HUES6 (cell line): ENCODE data around the gene NOX3.

Source experiments
- H3K27ac ChIP-seq: 2 replicates; pipeline ENCODE4 v1.7.0; 2013; ENCODE audit warnings: low read depth, mild to moderate bottlenecking, low read length, inconsistent platforms
- H3K27me3 ChIP-seq: 2 replicates; pipeline ENCODE4 v1.6.1; 2013; ENCODE audit warnings: low read length; ENCODE audit not compliant: control insufficient read depth, insufficient read depth
- H3K36me3 ChIP-seq: 2 replicates; pipeline ENCODE4 v1.6.1; 2013; ENCODE audit warnings: low read length; ENCODE audit not compliant: control insufficient read depth, insufficient read depth
- H3K4me1 ChIP-seq: 2 replicates; pipeline ENCODE4 v1.6.1; 2013; ENCODE audit warnings: low read length; ENCODE audit not compliant: control insufficient read depth, insufficient read depth
- H3K4me3 ChIP-seq: 2 replicates; pipeline ENCODE4 v1.5.1; 2013; ENCODE audit warnings: low read depth, low read length
- H3K9ac ChIP-seq: one replicate; pipeline ENCODE4 v1.6.1; 2013; ENCODE audit warnings: mild to moderate bottlenecking, low read length
- H3K9me3 ChIP-seq: 2 replicates; pipeline ENCODE4 v1.6.1; 2013; ENCODE audit warnings: low read depth, low read length; ENCODE audit not compliant: control insufficient read depth, insufficient read depth

Gene NOX3

DNA sequence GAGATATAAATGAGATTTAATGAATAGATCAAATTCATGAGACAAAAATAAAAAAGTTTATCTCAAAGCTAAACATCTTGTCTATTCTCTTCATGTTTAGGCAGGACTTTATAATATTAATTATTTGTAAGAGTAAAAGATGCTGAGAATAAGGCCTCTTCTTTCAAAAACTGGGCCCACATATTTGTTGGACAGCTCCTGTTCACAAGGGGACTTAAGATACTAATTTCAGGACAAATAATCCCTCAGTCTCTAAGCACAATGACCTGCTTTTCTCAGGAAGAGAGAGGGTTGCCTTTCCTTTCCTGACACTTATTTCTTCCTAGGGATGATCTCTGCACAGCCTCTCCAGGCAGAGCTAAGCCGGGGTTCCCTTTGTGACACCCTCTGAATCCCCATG lies 43.3 kb downstream of the NOX3 start:
- H3K27ac ChIP-seq, result no peak overlapping the region
- no peak overlapping the region for H3K9ac ChIP-seq
- no peaks in the 10 kb centered on the region for H3K36me3 ChIP-seq
- H3K9me3 ChIP-seq, result no peaks in the 10 kb centered on the region
- peaks cover 4% of the 10 kb centered on the region; the same call in 1 of the 2 replicates for H3K4me1 ChIP-seq
- H3K4me3 ChIP-seq, result no peak overlapping the region
- H3K27me3 ChIP-seq, result no peaks in the 10 kb centered on the region

- H3K4me3 ChIP-seq, result no peak overlapping the region
- H3K36me3 ChIP-seq, result no peaks in the 10 kb centered on the region
- no peak overlapping the region for H3K9ac ChIP-seq
- H3K4me1 ChIP-seq, result no peaks in the 10 kb centered on the region
- no peaks in the 10 kb centered on the region for H3K27me3 ChIP-seq
- no peaks in the 10 kb centered on the region for H3K9me3 ChIP-seq
- H3K27ac ChIP-seq, result no peak overlapping the region
These were observed 44.2 kb downstream of the NOX3 start for GRCh38 chr6:155411154-155412052.

DNA sequence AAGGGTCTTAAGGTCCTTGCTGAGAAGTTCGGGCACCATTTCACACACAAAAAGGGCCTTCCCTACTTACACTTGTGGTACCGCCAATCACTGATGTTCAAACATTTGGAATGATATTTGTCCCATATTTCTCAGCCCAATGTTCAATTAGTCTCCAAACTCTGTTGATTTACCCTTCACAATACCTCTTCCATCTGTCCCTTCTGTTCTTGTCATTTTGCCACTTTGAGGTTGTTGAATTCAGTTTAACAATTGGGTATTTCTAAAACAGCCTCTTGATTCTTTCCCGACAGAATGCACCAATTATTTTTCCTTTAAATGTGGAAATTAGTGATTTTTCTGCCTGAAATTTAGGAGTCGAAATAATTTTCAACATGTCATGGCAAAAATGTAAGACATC lies 46.2 kb downstream of the NOX3 start:
- Histone ChIP-seq H3K4me3 (no peak overlapping the region), H3K27ac (no peak overlapping the region), H3K9me3 (no peaks in the 10 kb centered on the region), H3K27me3 (no peaks in the 10 kb centered on the region), H3K4me1 (no peaks in the 10 kb centered on the region), H3K36me3 (no peaks in the 10 kb centered on the region), H3K9ac (no peak overlapping the region)

- Histone ChIP-seq H3K27ac (no peak overlapping the region), H3K4me3 (no peak overlapping the region), H3K27me3 (no peaks in the 10 kb centered on the region), H3K9ac (no peak overlapping the region), H3K9me3 (no peaks in the 10 kb centered on the region), H3K4me1 (no peaks in the 10 kb centered on the region), H3K36me3 (no peaks in the 10 kb centered on the region)
These were observed 46.7 kb downstream of the NOX3 start for GRCh38 chr6:155408981-155409380.

DNA sequence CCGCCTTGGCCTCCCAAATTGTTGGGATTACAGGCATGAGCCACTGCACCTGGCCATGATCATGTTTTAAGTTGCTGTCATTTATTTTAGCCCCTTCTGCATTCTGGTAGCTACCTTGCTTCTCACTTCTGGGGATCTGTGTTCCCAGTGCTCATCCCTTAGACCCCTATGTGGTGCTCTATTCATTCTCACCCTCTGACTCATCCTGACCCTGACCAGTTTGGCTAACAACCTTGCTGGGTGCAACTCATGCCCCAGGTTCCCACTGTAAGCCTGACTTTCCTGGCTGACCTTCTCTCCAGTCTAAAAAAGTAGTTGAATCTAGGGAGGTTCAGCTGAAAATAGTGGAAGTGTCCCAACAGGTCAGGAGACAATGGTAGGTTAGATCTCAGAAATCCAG lies 47.4 kb downstream of the NOX3 start:
- H3K27me3 ChIP-seq, result no peaks in the 10 kb centered on the region
- no peaks in the 10 kb centered on the region for H3K36me3 ChIP-seq
- H3K4me1 ChIP-seq, result no peaks in the 10 kb centered on the region
- H3K27ac ChIP-seq, result no peak overlapping the region
- H3K4me3 ChIP-seq, result no peak overlapping the region
- no peaks in the 10 kb centered on the region for H3K9me3 ChIP-seq
- no peak overlapping the region for H3K9ac ChIP-seq

GRCh38 chr6:155406801-155407200 lies 48.8 kb downstream of the NOX3 start:
- H3K27me3 ChIP-seq, result no peaks in the 10 kb centered on the region
- H3K9ac ChIP-seq, result no peak overlapping the region

DNA sequence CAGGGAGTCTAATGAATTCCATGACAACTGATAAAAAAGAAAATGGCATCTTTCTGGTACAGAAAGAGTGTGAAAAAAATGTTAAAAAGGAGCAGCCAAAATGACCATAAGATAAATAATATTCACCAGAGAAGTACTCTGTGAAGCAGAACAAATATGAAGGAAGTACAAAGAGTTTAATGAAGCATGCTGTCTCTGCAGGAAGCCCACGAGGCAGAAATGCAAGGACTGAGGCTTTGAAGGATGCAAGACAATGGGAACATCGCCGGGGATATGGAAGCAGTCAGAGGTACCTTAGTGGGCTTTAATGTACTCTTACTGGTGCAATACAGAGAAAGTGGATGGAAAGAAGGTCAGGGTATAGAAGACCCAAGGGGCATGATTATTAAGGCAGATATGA lies 50.7 kb downstream of the NOX3 start:
- Histone ChIP-seq H3K9me3 (no peaks in the 10 kb centered on the region), H3K4me3 (no peak overlapping the region), H3K4me1 (no peaks in the 10 kb centered on the region), H3K36me3 (no peaks in the 10 kb centered on the region), H3K27ac (no peak overlapping the region), H3K9ac (no peak overlapping the region), H3K27me3 (no peaks in the 10 kb centered on the region)

More at GRCh38 chr6:155406801-155407200, 48.8 kb downstream of the NOX3 start:
- no peak overlapping the region for H3K27ac ChIP-seq
- no peak overlapping the region for H3K4me3 ChIP-seq
- H3K36me3 ChIP-seq, result no peaks in the 10 kb centered on the region
- no peaks in the 10 kb centered on the region for H3K9me3 ChIP-seq
- H3K4me1 ChIP-seq, result no peaks in the 10 kb centered on the region

GRCh38 chr6:155402656-155403304 lies 52.9 kb downstream of the NOX3 start:
- no peak overlapping the region for H3K9ac ChIP-seq
- H3K27ac ChIP-seq, result no peak overlapping the region
- no peaks in the 10 kb centered on the region for H3K4me1 ChIP-seq
- H3K36me3 ChIP-seq, result no peaks in the 10 kb centered on the region
- no peak overlapping the region for H3K4me3 ChIP-seq
- no peaks in the 10 kb centered on the region for H3K27me3 ChIP-seq
- H3K9me3 ChIP-seq, result no peaks in the 10 kb centered on the region

DNA sequence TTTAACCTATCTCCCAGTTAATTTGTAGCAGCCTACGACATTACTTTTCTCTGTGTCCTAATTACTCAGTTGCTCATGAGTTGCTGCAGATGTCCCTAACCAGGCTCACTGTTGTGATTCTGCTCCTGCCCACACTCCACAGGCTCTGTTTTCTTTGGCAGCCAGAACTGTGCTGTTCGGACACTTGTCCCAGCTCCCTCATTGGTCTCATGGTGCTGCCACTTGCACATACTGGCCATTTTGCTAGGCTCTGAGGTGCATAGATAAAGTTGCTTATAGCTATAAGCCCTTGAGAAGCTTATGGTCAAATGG lies 55.0 kb downstream of the NOX3 start:
- Histone ChIP-seq H3K27me3 (no peaks in the 10 kb centered on the region), H3K9ac (no peak overlapping the region), H3K27ac (no peak overlapping the region), H3K4me3 (no peak overlapping the region), H3K4me1 (no peaks in the 10 kb centered on the region), H3K36me3 (no peaks in the 10 kb centered on the region), H3K9me3 (no peaks in the 10 kb centered on the region)

DNA sequence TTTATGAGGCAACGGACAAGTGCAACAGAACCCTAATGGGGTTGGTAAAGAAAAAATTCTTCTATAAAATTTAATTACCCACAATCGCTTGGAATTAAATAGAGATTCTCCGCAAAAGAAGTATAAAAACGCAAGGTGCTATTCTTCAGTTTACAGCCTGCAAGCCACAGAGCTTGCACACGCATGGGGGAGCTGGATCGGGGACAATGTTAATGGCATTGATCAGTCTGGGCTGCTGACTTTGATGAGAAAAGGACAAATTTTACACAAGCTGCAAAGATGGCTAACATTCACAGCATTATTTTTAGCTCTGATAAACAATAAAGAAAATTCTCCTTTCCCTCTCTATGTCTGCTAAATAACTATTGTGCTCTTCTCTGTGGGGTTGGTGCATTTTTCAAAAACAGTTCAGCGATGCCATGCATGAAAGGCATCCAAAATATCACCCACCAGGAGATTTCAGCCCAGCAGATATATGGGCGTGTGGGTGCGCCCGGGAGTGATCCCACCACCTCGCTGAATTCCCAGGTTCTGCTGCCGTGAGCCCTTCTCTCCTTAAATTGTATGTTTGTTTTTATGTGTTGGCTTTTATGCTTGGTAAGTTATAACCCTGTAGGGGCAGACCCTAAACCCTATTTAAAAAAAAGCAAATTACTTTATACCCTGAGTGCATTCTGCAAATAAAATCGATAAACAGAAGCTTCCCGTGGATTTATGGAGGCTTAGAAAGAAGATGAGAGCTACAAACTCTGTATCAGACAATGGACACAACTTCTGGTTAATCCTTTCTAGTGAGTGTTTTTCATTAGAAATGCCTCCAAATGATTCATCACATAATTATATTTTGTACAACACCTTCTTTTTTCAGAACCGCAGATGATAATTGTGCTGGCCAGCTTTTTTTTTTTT lies 55.6 kb downstream of the NOX3 start:
- Histone ChIP-seq H3K27me3 (no peaks in the 10 kb centered on the region), H3K27ac (no peak overlapping the region), H3K9me3 (no peaks in the 10 kb centered on the region), H3K36me3 (no peaks in the 10 kb centered on the region), H3K9ac (no peak overlapping the region), H3K4me1 (no peaks in the 10 kb centered on the region), H3K4me3 (no peak overlapping the region)
